Activated naive CD4-positive, alpha-beta T cell treated with anti-CD3 and anti-CD28 coated beads, Interleukin-2, amount 50 U/mL, for 16 hours (primary cell): ENCODE measurements around the gene WFDC10B.
"Not testable (repeated sequence)": the region's sequence is repeated elsewhere in the genome, so short reads cannot be mapped to it uniquely, and the experiment has no call there.

Source experiments
- DNase-seq: peaks from one replicate; pipeline ENCODE4 v3.0.0-alpha.2; 2020

Gene WFDC10B

DNA sequence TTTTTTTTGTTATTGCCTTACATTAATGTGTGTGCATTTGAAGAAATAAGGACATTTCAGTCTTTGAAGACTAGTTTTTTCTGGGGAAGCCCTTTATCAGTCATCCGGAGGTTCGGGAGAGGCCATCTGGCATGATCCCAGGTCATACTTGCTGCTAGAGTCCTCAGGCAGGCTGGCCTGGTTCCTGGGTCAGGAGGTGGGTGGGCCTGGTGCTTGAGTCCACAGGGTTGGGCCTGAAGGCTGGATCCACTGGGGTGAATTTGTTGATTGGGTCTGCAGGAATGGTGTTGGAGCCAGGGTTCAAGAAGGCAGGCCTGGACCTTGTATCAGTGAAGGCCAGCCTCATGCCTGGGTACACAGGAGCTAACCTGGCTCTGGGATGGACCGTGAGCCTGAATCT, 57.9 kb downstream of the WFDC10B start:
- no peak for DNase-seq

DNA sequence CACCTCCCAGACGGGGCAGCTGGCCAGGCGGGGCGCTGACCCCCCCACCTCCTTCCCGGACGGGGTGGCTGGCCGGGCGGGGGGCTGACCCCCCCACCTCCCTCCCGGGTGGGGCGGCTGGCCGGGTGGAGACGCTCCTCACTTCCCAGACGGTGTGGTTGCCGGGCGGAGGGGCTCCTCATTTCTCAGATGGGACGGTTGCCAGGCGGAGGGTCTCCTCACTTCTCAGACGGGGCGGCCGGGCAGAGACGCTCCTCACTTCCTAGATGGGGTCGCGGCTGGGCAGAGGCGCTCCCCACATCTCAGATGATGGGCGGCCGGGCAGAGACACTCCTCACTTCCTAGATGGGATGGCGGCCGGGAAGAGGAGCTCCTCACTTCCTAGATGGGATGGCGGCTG, 59.0 kb downstream of the WFDC10B start:
- DNase-seq, result not testable (repeated sequence)

DNA sequence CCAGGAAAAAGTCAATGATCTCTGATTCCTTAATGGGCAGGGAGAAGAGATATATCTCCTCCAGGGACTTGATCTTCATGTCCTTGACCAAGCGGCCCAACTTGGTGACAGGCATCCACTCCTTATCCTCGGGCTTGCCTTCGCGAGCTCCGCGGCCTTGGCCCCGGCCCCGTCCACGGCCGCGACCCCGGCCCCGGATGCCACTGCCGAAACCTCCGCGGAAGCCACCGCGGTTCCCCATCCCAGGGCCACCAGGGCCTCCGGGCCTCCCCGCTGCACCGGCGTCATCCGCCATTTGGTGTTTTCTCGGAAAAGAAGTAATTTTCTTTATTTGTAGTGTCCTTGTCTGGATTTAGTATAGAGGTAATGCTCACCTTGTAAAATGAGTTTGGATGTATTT, 63.7 kb downstream of the WFDC10B start:
- not testable (repeated sequence) for DNase-seq

DNA sequence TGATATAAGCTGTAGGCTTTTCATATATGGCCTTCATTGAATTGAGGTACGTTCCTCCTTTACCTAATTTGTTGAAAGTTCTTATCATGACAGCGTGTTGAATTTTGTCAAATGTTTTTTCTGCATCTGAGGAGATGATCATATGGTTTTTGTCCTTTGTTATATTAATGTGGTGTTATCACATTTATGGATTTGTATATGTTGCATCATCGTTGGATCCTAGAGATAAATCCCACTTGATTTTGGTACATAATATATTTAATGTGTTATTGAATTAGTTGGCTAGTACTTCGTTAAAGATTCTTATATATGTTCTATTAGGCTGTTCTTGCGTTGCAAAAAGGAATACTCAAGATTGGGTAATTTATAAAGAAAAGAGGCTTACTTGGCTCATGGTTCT, 65.1 kb downstream of the WFDC10B start:
- no peak for DNase-seq

DNA sequence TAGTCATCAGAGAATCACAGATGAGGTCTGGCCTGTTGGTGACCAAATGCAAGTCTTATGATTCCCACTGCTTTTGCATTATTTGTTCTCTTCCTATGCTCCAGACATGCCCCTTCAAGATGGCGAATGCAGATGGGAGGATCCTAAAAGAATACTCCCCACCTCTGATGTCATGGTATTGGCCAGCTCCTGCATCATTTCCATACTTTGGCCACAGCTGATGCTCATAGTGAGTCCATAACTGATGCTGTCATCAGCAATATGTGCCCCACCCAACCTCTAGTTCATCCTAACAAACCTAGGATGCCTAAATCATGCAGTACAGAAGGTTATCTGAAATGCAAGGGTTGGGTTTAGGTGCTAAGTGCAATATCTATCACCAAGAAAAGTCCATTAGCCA, 68.3 kb downstream of the WFDC10B start:
- no peak for DNase-seq
